Measurements from ENCODE around the gene LONP2.

LONP2 gene

DNA sequence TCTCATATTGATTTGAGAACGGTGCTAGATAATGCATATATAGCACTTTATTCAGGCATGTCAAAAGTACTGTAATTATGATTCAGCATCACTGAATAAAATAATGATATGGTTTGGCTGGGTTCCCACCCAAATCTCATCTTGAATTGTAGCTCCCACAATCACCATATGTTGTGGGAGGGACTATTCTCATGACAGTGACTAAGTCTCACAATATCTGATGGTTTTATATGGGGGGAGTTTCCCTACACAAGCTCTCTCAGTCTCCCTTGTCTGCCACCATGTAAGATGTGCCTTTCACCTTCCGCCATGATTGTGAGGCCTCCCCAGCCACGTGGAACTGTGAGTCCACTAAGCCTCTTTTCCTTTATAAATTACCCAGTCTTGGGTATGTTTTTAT is 25.6 kb upstream of the LONP2 start:
- TF ChIP-seq, protein P1, sequence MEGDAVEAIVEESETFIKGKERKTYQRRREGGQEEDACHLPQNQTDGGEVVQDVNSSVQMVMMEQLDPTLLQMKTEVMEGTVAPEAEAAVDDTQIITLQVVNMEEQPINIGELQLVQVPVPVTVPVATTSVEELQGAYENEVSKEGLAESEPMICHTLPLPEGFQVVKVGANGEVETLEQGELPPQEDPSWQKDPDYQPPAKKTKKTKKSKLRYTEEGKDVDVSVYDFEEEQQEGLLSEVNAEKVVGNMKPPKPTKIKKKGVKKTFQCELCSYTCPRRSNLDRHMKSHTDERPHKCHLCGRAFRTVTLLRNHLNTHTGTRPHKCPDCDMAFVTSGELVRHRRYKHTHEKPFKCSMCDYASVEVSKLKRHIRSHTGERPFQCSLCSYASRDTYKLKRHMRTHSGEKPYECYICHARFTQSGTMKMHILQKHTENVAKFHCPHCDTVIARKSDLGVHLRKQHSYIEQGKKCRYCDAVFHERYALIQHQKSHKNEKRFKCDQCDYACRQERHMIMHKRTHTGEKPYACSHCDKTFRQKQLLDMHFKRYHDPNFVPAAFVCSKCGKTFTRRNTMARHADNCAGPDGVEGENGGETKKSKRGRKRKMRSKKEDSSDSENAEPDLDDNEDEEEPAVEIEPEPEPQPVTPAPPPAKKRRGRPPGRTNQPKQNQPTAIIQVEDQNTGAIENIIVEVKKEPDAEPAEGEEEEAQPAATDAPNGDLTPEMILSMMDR (IDR thresholded peaks at IDR 0.05; ENCODE audit: low read depth, low read length) = no peak
- in situ Hi-C loops (cut with HindIII; ENCODE audit: low sequenced_read_pairs) = no loop called here
- DNase-seq (ENCODE audit: low read depth, low spot score) = no peak
- H3K4me3 ChIP-seq (ENCODE audit: low read depth, low read length) = no peak overlapping the region

DNA sequence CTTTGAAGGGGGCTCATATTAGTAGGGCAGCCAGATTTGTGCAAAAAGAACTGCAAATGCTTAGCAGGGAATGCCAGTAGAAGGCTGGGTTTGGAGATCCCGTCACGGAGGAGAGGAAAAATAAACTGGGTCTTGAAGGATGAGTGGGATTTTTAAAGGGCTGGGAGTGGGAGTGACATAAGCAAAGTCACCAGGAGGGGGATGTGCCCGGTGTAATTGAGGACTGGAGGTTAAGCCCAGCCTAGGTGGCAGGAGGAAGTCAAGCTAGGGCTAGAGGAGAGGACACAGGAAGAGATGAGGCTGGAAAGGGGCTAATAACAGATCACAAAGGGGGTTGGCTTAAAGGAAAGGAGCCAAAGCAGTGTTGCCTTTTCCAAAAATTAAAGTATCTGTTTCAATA is 23.2 kb upstream of the LONP2 start:
- TF ChIP-seq, protein P1 (IDR thresholded peaks at IDR 0.05; ENCODE audit: low read depth, low read length) = no peak
- DNase-seq (ENCODE audit: low read depth, low spot score) = no peak
- no peak overlapping the region for H3K4me3 ChIP-seq (ENCODE audit: low read depth, low read length)
- in situ Hi-C loops (cut with HindIII; ENCODE audit: low sequenced_read_pairs) = no loop called here

DNA sequence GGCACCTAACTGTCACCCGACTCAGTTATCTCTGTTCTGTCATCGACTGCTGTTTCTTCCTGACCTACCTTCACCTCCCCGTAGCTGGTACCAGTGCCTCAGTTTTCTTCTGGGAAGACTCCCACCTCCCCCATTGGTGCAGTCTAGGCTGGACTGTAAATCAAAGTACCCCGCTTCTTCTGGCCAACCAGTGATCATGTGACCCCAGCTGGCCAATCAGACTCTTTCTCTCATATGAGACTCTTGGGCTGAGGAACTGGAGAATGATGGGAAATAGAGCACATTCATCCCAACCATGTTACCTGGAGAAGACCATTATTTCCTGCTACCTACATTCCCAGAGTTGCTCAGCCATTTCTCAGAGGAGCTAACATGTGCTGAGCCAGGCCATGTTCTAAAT is 20.6 kb upstream of the LONP2 start:
- in situ Hi-C loops (cut with HindIII; ENCODE audit: low sequenced_read_pairs) = no loop called here
- no peak for DNase-seq (ENCODE audit: low read depth, low spot score)
- no peak overlapping the region for H3K4me3 ChIP-seq (ENCODE audit: low read depth, low read length)
- TF ChIP-seq, protein P1 (IDR thresholded peaks at IDR 0.05; ENCODE audit: low read depth, low read length) = no peak

DNA sequence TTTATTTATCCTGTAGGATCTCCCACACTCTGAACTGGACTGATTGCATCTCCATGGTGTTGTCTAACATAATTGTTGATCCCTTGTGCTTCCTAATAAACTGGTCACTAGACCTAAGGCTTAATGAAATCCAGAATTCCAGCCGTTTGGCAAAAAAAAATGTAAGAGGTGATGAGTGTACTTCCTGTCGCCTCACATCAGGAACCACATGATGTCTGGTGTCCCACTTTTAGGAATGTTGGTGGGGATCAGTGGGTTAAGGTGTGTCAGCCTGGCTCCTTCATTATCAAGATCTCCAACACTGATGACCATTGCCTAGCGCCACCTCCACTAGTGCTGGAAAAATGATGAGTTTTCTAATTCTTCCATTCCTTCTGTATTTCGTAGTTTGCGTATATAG is 18.6 kb upstream of the LONP2 start:
- DNase-seq (ENCODE audit: low read depth, low spot score) = no peak
- in situ Hi-C loops (cut with HindIII; ENCODE audit: low sequenced_read_pairs) = no loop called here
- no peak overlapping the region for H3K4me3 ChIP-seq (ENCODE audit: low read depth, low read length)
- TF ChIP-seq, protein P1 (IDR thresholded peaks at IDR 0.05; ENCODE audit: low read depth, low read length) = no peak

DNA sequence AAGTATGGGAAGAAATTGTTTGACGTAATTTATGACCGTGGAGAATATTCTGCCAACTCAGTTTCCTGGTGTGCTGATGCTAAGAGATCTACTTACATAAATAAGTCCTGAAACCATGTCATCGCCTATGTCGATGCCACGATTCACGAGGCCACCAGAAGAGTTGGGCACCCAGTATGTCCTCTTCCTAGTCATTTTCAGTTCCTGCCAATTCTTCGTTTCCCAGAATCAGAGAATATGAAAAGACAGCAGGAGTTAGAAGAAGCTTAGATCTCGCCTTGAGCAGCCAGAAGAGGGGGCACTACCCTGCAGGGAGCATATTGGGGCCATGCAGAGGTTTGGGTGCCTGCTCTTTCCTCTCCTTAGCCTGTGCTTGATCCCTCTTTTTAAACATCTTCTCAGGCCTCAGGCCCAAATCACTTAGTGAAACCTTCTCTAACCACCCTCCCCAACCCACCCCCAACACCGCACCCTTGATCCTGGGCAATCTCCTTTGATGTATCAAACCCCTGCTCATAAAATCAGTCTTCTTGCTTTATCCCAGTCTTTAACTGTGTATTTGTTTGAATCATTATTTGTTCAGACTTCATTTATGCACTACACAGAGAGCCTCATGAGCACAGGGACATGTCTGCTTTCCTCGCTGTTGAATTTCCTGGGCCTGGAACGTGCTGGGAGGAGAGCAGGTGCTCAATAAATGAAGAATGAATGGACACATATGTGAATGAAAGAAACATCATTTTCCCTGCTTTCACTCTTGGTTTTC is 12.2 kb upstream of the LONP2 start:
- TF ChIP-seq, protein P1 (IDR thresholded peaks at IDR 0.05; ENCODE audit: low read depth, low read length) = peak; percentile 69
- H3K4me3 ChIP-seq (ENCODE audit: low read depth, low read length) = no peak overlapping the region
- in situ Hi-C loops (cut with HindIII; ENCODE audit: low sequenced_read_pairs) = no loop called here
- DNase-seq (ENCODE audit: low read depth, low spot score) = peak; percentile 38

DNA sequence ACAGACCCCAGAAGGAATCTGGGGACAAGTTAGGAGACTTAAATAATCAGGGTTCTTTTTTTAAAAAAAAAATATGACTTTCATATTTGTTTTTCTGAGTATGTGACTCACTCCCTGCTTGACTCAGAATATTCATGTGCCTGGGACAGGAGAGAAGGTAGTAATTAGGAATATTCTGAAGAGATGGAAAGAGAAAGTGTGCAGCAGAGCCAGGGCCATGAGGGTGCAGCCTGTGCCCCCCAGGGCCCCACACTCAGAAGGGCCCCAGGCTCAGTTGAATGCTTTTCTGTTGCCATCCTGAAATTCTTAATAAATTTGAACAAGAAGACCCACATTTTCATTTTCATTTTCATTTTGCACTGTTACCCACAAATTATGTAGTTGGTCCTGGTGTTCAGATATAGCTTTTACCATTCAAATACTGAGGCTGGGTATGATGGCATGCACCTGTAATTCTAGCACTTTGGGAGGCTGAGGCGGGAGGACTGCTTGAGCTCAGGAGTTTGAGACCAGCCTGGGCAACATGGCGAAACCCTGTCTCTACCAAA is 11.5 kb upstream of the LONP2 start:
- H3K4me3 ChIP-seq (ENCODE audit: low read depth, low read length) = no peak overlapping the region
- DNase-seq (ENCODE audit: low read depth, low spot score) = no peak
- TF ChIP-seq, protein P1 (IDR thresholded peaks at IDR 0.05; ENCODE audit: low read depth, low read length) = no peak
- in situ Hi-C loops (cut with HindIII; ENCODE audit: low sequenced_read_pairs) = no loop called here
